Measurements from ENCODE around the gene CCDC142. TPM values are rescaled to one million over a fixed set of nuclear protein-coding genes. Genes with fewer than 3 reads are reported as not detected.

The CCDC142 gene
- total and polyA plus RNA-seq, 2 of the 8 experiments (the other 6 are each of a cell fraction or from before 2014, with no cell fraction given) = 6.0 to 10.7 TPM

DNA sequence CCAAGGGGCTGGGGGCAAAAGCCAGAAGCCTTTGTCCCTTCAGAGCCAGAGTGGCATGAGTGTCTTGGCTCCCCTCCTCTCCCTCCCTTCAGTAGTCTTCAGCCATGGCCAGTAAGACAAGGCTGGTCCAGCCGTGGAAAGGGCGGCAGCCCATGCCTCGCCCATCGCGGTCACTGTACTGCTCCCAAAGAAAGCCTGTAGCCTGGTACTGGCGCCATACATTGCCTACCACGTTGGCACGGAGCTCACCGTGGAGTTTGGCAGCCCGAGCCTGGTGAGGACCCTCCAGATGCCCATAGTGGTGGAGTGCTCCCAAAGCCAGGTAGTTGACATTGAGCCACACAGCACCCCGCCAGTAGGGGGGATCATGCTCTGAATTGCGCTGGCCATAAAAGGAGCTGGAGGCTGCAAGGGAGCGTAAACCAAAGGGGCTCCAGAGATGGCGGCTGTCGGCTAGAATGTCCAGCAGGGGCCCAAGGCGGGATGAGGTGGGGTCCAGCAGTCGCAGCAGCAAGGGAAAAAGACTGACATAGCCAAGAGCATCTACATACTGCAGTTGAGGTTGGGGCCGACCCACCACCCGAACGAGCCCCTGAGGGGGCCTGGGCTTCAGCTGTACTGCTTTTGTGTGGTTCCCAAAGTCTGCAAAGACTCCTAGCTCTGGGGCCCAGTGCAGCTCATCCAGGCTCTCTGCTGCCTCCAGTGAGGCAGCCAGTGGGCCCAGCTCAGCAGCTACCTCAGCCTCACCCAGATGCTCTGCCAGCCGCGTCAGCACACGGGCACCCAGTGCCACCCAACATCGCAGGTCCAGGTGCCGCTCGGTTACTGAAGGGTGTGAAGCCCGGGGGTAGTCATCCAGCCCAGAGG lies 21.4 kb downstream of the CCDC142 start (continued):
- TF ChIP-seq, protein P1, sequence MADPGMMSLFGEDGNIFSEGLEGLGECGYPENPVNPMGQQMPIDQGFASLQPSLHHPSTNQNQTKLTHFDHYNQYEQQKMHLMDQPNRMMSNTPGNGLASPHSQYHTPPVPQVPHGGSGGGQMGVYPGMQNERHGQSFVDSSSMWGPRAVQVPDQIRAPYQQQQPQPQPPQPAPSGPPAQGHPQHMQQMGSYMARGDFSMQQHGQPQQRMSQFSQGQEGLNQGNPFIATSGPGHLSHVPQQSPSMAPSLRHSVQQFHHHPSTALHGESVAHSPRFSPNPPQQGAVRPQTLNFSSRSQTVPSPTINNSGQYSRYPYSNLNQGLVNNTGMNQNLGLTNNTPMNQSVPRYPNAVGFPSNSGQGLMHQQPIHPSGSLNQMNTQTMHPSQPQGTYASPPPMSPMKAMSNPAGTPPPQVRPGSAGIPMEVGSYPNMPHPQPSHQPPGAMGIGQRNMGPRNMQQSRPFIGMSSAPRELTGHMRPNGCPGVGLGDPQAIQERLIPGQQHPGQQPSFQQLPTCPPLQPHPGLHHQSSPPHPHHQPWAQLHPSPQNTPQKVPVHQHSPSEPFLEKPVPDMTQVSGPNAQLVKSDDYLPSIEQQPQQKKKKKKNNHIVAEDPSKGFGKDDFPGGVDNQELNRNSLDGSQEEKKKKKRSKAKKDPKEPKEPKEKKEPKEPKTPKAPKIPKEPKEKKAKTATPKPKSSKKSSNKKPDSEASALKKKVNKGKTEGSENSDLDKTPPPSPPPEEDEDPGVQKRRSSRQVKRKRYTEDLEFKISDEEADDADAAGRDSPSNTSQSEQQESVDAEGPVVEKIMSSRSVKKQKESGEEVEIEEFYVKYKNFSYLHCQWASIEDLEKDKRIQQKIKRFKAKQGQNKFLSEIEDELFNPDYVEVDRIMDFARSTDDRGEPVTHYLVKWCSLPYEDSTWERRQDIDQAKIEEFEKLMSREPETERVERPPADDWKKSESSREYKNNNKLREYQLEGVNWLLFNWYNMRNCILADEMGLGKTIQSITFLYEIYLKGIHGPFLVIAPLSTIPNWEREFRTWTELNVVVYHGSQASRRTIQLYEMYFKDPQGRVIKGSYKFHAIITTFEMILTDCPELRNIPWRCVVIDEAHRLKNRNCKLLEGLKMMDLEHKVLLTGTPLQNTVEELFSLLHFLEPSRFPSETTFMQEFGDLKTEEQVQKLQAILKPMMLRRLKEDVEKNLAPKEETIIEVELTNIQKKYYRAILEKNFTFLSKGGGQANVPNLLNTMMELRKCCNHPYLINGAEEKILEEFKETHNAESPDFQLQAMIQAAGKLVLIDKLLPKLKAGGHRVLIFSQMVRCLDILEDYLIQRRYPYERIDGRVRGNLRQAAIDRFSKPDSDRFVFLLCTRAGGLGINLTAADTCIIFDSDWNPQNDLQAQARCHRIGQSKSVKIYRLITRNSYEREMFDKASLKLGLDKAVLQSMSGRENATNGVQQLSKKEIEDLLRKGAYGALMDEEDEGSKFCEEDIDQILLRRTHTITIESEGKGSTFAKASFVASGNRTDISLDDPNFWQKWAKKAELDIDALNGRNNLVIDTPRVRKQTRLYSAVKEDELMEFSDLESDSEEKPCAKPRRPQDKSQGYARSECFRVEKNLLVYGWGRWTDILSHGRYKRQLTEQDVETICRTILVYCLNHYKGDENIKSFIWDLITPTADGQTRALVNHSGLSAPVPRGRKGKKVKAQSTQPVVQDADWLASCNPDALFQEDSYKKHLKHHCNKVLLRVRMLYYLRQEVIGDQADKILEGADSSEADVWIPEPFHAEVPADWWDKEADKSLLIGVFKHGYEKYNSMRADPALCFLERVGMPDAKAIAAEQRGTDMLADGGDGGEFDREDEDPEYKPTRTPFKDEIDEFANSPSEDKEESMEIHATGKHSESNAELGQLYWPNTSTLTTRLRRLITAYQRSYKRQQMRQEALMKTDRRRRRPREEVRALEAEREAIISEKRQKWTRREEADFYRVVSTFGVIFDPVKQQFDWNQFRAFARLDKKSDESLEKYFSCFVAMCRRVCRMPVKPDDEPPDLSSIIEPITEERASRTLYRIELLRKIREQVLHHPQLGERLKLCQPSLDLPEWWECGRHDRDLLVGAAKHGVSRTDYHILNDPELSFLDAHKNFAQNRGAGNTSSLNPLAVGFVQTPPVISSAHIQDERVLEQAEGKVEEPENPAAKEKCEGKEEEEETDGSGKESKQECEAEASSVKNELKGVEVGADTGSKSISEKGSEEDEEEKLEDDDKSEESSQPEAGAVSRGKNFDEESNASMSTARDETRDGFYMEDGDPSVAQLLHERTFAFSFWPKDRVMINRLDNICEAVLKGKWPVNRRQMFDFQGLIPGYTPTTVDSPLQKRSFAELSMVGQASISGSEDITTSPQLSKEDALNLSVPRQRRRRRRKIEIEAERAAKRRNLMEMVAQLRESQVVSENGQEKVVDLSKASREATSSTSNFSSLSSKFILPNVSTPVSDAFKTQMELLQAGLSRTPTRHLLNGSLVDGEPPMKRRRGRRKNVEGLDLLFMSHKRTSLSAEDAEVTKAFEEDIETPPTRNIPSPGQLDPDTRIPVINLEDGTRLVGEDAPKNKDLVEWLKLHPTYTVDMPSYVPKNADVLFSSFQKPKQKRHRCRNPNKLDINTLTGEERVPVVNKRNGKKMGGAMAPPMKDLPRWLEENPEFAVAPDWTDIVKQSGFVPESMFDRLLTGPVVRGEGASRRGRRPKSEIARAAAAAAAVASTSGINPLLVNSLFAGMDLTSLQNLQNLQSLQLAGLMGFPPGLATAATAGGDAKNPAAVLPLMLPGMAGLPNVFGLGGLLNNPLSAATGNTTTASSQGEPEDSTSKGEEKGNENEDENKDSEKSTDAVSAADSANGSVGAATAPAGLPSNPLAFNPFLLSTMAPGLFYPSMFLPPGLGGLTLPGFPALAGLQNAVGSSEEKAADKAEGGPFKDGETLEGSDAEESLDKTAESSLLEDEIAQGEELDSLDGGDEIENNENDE (IDR thresholded peaks at IDR 0.05; ENCODE audit: insufficient replicate concordance, low read length) = no peak
- TF ChIP-seq JUN (IDR thresholded peaks at IDR 0.05; ENCODE audit: low read depth, low read length) (no peak), BACH1 (IDR thresholded peaks at IDR 0.05; ENCODE audit: low read length) (no peak), TCF12 (IDR thresholded peaks at IDR 0.05; ENCODE audit: low read depth, low read length) (no peak), KDM1A (IDR thresholded peaks at IDR 0.05; ENCODE audit: borderline replicate concordance, low read length) (no peak), ASH2L (IDR thresholded peaks at IDR 0.05; ENCODE audit: low read length) (no peak)
- TF ChIP-seq, protein P2, sequence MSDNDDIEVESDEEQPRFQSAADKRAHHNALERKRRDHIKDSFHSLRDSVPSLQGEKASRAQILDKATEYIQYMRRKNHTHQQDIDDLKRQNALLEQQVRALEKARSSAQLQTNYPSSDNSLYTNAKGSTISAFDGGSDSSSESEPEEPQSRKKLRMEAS (IDR thresholded peaks at IDR 0.05) = no peak
- TF ChIP-seq, protein P3, sequence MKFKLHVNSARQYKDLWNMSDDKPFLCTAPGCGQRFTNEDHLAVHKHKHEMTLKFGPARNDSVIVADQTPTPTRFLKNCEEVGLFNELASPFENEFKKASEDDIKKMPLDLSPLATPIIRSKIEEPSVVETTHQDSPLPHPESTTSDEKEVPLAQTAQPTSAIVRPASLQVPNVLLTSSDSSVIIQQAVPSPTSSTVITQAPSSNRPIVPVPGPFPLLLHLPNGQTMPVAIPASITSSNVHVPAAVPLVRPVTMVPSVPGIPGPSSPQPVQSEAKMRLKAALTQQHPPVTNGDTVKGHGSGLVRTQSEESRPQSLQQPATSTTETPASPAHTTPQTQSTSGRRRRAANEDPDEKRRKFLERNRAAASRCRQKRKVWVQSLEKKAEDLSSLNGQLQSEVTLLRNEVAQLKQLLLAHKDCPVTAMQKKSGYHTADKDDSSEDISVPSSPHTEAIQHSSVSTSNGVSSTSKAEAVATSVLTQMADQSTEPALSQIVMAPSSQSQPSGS (IDR thresholded peaks at IDR 0.05; ENCODE audit: low read length) = no peak

Data from H1 (cell line).